Measurements from ENCODE around the gene PTPRM.

- TF ChIP-seq ESRRG (CRISPR knock-in tag; IDR thresholded peaks at IDR 0.05) = no peak
- no peak for TF ChIP-seq RARB (CRISPR knock-in tag; IDR thresholded peaks at IDR 0.05)
- TF ChIP-seq ISL1 (CRISPR knock-in tag; IDR thresholded peaks at IDR 0.05) = no peak
- TF ChIP-seq GLIS3 (CRISPR knock-in tag; IDR thresholded peaks at IDR 0.05) = no peak
- no peak for TF ChIP-seq ZNF565 (CRISPR knock-in tag; conservative IDR thresholded peaks at IDR 0.05; ENCODE audit: low read depth)
- no peak for TF ChIP-seq ZFP3 (CRISPR knock-in tag; IDR thresholded peaks at IDR 0.05)
- TF ChIP-seq OSR1 (CRISPR knock-in tag; IDR thresholded peaks at IDR 0.05) = no peak
- no peak for TF ChIP-seq ZNF8 (CRISPR knock-in tag; IDR thresholded peaks at IDR 0.05)
These were observed 707.3 kb downstream of the PTPRM start for GRCh38 chr18:8274370-8274769.

Data from SK-N-SH treated with all-trans-retinoic acid at 6 μM for 48 hours (cell line).